Endothelial cell (in vitro differentiated cells): ENCODE measurements around the gene SHC3. TPM values are rescaled to one million over a fixed set of nuclear protein-coding genes. Genes with fewer than 3 reads are reported as not detected.

Source experiments
- DNase-seq: peaks from one replicate; pipeline ENCODE4 v3.0.0; 2021; ENCODE audit warnings: low spot score
- H3K27ac Mint-ChIP-seq: one replicate; pipeline ENCODE4 v1.8.0; 2021; ENCODE audit warnings: mixed read lengths, inconsistent platforms; ENCODE audit not compliant: unreplicated experiment
- H3K27me3 Mint-ChIP-seq: one replicate; pipeline ENCODE4 v1.8.0; 2021; ENCODE audit warnings: mild to moderate bottlenecking, moderate library complexity, mixed read lengths, inconsistent platforms; ENCODE audit not compliant: unreplicated experiment
- H3K36me3 Mint-ChIP-seq: one replicate; pipeline ENCODE4 v1.8.0; 2021; ENCODE audit warnings: mild to moderate bottlenecking, low read depth, mixed read lengths, inconsistent platforms; ENCODE audit not compliant: unreplicated experiment
- H3K4me1 Mint-ChIP-seq: one replicate; pipeline ENCODE4 v1.8.0; 2021; ENCODE audit warnings: mild to moderate bottlenecking, mixed read lengths, inconsistent platforms; ENCODE audit not compliant: unreplicated experiment
- H3K4me3 Mint-ChIP-seq: one replicate; pipeline ENCODE4 v1.8.0; 2021; ENCODE audit warnings: mild to moderate bottlenecking, mixed read lengths, inconsistent platforms; ENCODE audit not compliant: unreplicated experiment
- H3K9me3 Mint-ChIP-seq: one replicate; pipeline ENCODE4 v1.8.0; 2021; ENCODE audit warnings: mixed read lengths, inconsistent platforms; ENCODE audit not compliant: unreplicated experiment
- CTCF ChIP-seq: fragments of 200-600 bp; sonication (generic); IDR thresholded peaks from one replicate; pipeline ENCODE4 v1.5.0; 2021; ENCODE audit warnings: antibody characterized with exemption; ENCODE audit not compliant: unreplicated experiment
- total RNA-seq: library from RNA; stranded (reverse); fragmentation: NEBNext Ultra II Directional; extraction: Animal tissue kit (Norgen Biotek cat#: 25700); gene quantifications from one replicate; pipeline ENCODE4 v1.2.1, GENCODE V29; 2021; ENCODE audit not compliant: unreplicated experiment

The SHC3 gene
- total RNA-seq, 1 donor from 2014 or later = 6.5 TPM

GRCh38 chr9:88968799-88969198, 209.8 kb downstream of the SHC3 start:
- no peak overlapping the region for H3K4me3 Mint-ChIP-seq
- peaks cover 3% of the 10 kb centered on the region for H3K27me3 Mint-ChIP-seq
- H3K27ac Mint-ChIP-seq = no peak overlapping the region
- DNase-seq = no peak
- no peaks in the 10 kb centered on the region for H3K36me3 Mint-ChIP-seq
- no peaks in the 10 kb centered on the region for H3K9me3 Mint-ChIP-seq
- no peak for TF ChIP-seq CTCF
- no peaks in the 10 kb centered on the region for H3K4me1 Mint-ChIP-seq

DNA sequence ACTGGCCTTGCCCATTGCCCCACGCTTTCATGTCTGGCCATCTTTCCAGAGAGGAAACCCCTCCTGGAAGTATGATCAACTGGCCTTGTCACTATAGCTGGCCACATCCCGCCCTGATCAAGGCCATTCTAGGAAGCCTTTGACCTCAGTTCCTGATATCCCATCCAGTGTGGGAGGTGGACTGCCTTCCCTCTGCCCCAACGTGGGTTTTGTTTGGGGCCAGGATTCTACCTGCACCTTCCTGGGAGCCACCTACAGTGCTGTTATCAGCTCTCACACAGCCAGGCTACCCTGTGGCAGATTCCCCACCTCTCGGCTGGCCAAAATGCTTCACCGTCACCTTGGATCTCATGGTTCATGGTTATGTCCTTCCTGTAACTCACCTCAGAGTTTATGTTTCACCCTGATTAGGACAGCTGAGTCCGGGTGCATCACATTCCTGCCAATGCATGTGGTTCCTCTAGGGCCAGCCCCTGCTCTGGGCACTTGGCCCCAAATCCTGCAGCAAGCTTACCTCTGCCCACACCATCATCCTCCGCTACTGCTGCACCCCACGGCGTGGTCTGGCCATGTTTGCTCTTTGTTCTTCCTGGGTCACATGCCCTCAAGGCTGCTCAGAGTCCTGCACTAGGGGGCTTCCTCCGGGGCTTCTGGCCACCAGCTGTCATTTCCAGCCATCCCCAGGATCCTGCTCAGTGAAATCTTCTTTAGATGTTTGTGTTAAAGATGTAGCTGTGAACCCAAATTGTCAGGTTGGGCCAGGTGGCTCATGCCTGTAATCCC, 211.5 kb downstream of the SHC3 start:
- no peak overlapping the region for H3K27ac Mint-ChIP-seq
- H3K4me3 Mint-ChIP-seq = no peak overlapping the region

DNA sequence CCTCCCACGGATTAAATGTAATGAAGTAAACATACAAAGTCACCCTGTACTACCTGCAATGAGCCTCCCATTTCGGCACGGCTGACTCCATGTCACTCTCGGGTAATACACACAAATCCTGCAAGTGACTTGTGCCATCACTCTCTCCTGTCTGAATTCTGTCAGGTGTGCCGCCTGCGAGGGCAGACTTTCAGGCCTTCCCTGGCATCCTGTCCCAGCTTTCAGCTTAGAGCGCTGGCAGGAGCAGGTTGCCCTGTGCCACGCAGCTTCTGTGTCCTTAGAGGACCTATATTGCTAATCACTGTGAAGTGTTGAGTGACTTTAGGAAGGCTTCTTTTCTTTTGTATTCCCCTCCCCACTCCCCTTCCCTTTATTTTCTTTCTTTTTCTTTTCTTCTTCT, 213.1 kb downstream of the SHC3 start:
- no peaks in the 10 kb centered on the region for H3K36me3 Mint-ChIP-seq

More for the DNA sequence above, 211.5 kb downstream of the SHC3 start:
- no peak for TF ChIP-seq CTCF
- Mint-ChIP-seq H3K9me3 (no peaks in the 10 kb centered on the region), H3K27me3 (peaks cover 5% of the 10 kb centered on the region), H3K4me1 (no peaks in the 10 kb centered on the region), H3K36me3 (no peaks in the 10 kb centered on the region)
- no peak for DNase-seq

DNA sequence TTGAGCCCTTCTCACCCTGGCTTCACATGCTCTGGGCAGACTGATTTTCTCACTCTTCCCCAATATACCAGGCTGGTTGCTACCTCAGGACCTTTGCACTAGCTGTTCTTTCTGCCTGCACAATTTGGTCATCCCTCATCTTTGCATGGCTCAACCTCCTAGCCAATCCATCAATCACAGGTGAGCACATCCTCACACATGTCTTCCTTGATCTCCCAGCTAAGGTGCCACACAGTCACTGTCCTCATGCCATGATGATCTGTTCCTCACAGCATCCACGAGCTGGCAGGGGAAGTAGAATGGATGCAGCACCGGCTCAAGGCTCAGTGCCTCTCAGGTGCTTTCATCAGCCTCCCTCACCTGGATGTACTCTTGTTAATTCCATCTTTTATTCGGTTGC, 218.0 kb downstream of the SHC3 start:
- Mint-ChIP-seq H3K4me1 (peaks cover 22% of the 10 kb centered on the region), H3K27me3 (peaks cover 6% of the 10 kb centered on the region), H3K4me3 (no peak overlapping the region), H3K27ac (no peak overlapping the region), H3K9me3 (no peaks in the 10 kb centered on the region), H3K36me3 (no peaks in the 10 kb centered on the region)
- no peak for TF ChIP-seq CTCF
- DNase-seq = no peak

More for the DNA sequence above, 213.1 kb downstream of the SHC3 start:
- Mint-ChIP-seq H3K4me1 (no peaks in the 10 kb centered on the region), H3K27me3 (peaks cover 5% of the 10 kb centered on the region), H3K9me3 (no peaks in the 10 kb centered on the region), H3K27ac (no peak overlapping the region), H3K4me3 (no peak overlapping the region)
- TF ChIP-seq CTCF = no peak
- DNase-seq = no peak

DNA sequence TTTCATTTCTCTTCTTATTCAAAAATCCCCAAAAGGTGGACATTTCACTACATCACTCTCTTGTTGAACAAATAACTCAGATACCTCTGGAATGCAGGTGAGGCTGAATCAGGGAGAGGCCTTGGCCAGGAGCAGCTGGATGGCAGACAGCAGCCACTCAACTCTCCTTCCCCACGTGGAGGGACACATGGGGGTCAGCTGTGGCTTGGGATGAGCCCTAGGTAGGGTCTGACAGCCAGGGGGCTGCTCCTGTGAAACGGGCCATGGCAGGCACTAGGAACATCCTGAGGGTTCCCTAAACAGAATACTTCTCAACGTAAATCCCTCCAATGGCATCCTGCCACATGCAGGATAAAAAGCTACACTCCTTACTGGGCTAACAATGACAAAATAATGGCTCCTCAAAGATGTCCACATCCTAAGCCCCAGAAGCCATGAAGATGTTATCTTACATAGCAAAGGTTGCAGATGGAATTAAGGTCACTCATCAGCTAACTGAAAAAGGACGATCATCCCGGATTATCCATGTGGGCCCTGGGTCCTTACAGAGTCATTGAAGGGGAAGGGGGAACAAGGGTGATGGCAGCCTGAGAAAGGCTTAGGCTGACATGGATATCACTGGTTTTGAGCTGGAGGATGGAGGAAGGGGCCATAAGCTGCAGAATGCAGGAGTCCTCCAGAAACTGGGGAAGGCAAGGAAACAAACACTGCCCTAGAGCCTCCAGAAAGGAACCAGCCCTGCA, 218.7 kb downstream of the SHC3 start:
- Mint-ChIP-seq H3K36me3 (no peaks in the 10 kb centered on the region), H3K4me3 (no peak overlapping the region), H3K9me3 (no peaks in the 10 kb centered on the region), H3K27me3 (peaks cover 6% of the 10 kb centered on the region), H3K4me1 (peaks cover 22% of the 10 kb centered on the region), H3K27ac (no peak overlapping the region)
- no peak for TF ChIP-seq CTCF
- no peak for DNase-seq
